ENCODE results near the gene RPAP3.

DNA sequence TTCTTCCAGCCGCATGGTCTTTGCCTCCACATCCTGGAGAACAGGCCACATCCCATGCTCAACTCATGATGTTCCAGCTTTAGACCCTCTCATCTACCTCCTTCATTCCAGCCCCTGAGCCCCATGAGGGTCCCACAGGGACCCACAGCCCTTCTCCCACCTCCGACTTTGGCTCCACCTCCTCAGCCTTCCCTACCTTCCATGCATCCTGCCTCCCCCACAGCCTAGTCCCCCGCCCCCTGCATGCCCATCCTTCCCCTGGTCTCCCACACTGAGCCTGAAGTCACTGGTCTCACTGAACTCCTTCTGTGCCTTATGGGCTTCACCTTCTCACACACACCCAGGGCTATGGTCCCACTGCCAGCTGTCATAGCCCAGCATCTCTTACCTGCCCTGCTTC is 43.1 kb upstream of the RPAP3 start:
- no peak for TF ChIP-seq POLR2A (IDR thresholded peaks at IDR 0.05; ENCODE audit: low read length)
- TF ChIP-seq GATA1 (IDR thresholded peaks at IDR 0.05; ENCODE audit: low read depth, low read length), result no peak

Measured in erythroblast (primary cell).